Endodermal cell (in vitro differentiated cells): ENCODE data around the gene GALM. TPM values are rescaled to one million over a fixed set of nuclear protein-coding genes. Genes with fewer than 3 reads are reported as not detected.

Source experiments
- DNase-seq: peaks from one replicate; pipeline ENCODE4 v3.0.0-alpha.2; 2017
- H3K27ac ChIP-seq: 2 replicates; pipeline ENCODE4 v1.5.1; 2013; ENCODE audit warnings: mild to moderate bottlenecking, low read depth, low read length, moderate library complexity
- H3K27me3 ChIP-seq: 2 replicates; pipeline ENCODE4 v1.6.1; 2013; ENCODE audit warnings: mild to moderate bottlenecking, low read length, moderate library complexity; ENCODE audit not compliant: insufficient read depth, control insufficient read depth, poor library complexity, severe bottlenecking
- H3K36me3 ChIP-seq: 2 replicates; pipeline ENCODE4 v1.7.0; 2013; ENCODE audit warnings: mild to moderate bottlenecking, low read length, moderate library complexity; ENCODE audit not compliant: control insufficient read depth, insufficient read depth
- H3K4me1 ChIP-seq: one replicate; pipeline ENCODE4 v1.7.0; 2013; ENCODE audit warnings: low read length; ENCODE audit not compliant: control insufficient read depth, insufficient read depth
- H3K4me3 ChIP-seq: 2 replicates; pipeline ENCODE4 v1.5.1; 2013; ENCODE audit warnings: mild to moderate bottlenecking, low read length, moderate library complexity
- H3K9ac ChIP-seq: 2 replicates; pipeline ENCODE4 v1.6.1; 2013; ENCODE audit warnings: mild to moderate bottlenecking, low read length, moderate library complexity; ENCODE audit not compliant: poor library complexity, severe bottlenecking; ENCODE audit errors: extremely low read depth
- H3K9me3 ChIP-seq: 2 replicates; pipeline ENCODE4 v1.6.1; 2013; ENCODE audit warnings: mild to moderate bottlenecking, low read length, moderate library complexity; ENCODE audit not compliant: control insufficient read depth
- H3K27ac Mint-ChIP-seq: 2 replicates; pipeline ENCODE4 v1.8.0; 2020; ENCODE audit warnings: mixed read lengths
- H3K27me3 Mint-ChIP-seq: 2 replicates; pipeline ENCODE4 v1.8.0; 2021; ENCODE audit warnings: mild to moderate bottlenecking, mixed read lengths; ENCODE audit not compliant: insufficient read depth
- H3K36me3 Mint-ChIP-seq: 2 replicates; pipeline ENCODE4 v1.8.0; 2020; ENCODE audit warnings: low read depth, mixed read lengths
- H3K4me1 Mint-ChIP-seq: 2 replicates; pipeline ENCODE4 v1.8.0; 2020; ENCODE audit warnings: mixed read lengths
- H3K4me3 Mint-ChIP-seq: 2 replicates; pipeline ENCODE4 v1.8.0; 2020; ENCODE audit warnings: mild to moderate bottlenecking, moderate library complexity, mixed read lengths
- H3K9me3 Mint-ChIP-seq: 2 replicates; pipeline ENCODE4 v1.8.0; 2020; ENCODE audit warnings: mild to moderate bottlenecking, mixed read lengths
- WGBS, 2 experiments: methylation state at CpG; one replicate each; pipeline versions ENCODE4 v1.1.5 to v1.1.7; 2013; ENCODE audit warnings: missing lambda C conversion rate in 2 of 2, mixed read lengths in 1 of 2; ENCODE audit not compliant: insufficient coverage in 1 of 2, insufficient read length in 1 of 2; 5-methylcytosine and 5-hydroxymethylcytosine counted together
- total RNA-seq, 2 donors: library from RNA; stranded (reverse); fragmentation: NEBNext Ultra II Directional in 1 of 2; extraction: Animal tissue kit (Norgen Biotek cat#: 25700) in 1 of 2; gene quantifications; 2 replicates in 1 of 2; 3 replicates in 1 of 2; pipeline ENCODE4 v1.2.1, GENCODE V29; 2021
- TF ChIP-seq, protein P1 (sequence below): fragments of 200-600 bp; sonication (generic); conservative IDR thresholded peaks from 2 replicates; pipeline ENCODE4 v1.5.0; 2021; ENCODE audit warnings: antibody characterized with exemption, mild to moderate bottlenecking

GALM gene
- total RNA-seq, 2 donors from 2014 or later = 14.2 to 16.2 TPM

DNA sequence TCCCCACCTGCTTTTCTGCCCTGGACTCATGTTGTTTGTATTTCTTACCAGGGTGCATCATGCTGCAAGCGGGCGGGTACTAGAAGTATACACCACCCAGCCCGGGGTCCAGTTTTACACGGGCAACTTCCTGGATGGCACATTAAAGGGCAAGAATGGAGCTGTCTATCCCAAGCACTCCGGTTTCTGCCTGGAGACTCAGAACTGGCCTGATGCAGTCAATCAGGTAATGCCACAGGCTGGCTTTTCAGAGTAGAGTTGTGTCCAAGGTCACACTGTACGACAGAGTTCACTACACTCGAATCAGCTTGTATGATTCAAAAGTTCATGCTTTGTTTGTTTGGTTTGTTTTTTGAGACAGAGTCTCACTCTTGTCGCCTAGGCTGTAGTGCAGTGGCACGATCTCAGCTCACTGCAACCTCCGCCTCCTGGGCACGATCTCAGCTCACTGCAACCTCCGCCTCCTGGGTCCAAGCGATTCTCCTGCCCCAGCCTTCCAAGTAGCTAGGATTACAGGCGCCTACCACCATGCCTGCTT lies 65.8 kb downstream of the GALM start:
- H3K4me1 Mint-ChIP-seq = peaks cover 7% of the 10 kb centered on the region
- no peak overlapping the region for H3K27ac Mint-ChIP-seq

DNA sequence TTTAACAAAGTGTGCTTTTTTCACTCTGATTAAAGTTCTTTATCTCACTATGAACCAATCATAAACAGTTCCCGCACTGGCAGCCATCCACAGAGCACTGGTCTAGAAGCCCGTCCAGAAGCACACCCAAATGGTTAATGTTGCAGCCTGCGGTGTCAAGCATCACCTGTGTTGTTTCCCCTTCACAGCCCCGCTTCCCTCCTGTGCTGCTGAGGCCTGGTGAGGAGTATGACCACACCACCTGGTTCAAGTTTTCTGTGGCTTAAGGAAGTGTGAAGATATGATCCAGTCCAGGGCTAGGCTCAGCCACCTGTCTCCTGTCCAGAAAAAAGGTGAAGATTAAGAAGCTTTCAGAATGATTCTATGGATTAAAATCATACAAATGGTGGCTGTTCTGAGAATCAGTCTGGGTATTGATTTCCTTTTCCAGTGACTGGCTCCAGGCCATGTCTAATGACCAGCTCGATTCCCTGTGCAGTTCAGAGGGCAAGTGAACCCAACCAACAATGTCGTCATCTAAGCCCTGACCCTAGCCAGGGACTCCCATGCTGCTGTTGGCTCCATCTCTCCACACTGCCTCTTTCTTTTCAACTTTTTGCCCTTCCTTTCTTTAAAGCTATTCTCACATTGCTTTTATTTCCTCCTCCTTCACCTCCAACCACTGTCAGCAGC lies 67.5 kb downstream of the GALM start:
- H3K4me3 ChIP-seq = no peak overlapping the region
- WGBS, 2 experiments = 92 to 96% methylated on average over 3 to 6 of the region's 6 CpGs
- Mint-ChIP-seq H3K4me3 (no peak overlapping the region), H3K27ac (peak overlapping the region; percentile 41), H3K9me3 (peaks cover 1% of the 10 kb centered on the region), H3K27me3 (no peaks in the 10 kb centered on the region), H3K36me3 (peaks cover 47% of the 10 kb centered on the region), H3K4me1 (peaks cover 12% of the 10 kb centered on the region)
- no peaks in the 10 kb centered on the region for H3K9me3 ChIP-seq
- H3K4me1 ChIP-seq = no peaks in the 10 kb centered on the region
- no peak for DNase-seq
- H3K9ac ChIP-seq = no peak overlapping the region
- no peak overlapping the region for H3K27ac ChIP-seq
- H3K36me3 ChIP-seq = peaks cover 27% of the 10 kb centered on the region
- H3K27me3 ChIP-seq = no peaks in the 10 kb centered on the region
- TF ChIP-seq, protein P1, sequence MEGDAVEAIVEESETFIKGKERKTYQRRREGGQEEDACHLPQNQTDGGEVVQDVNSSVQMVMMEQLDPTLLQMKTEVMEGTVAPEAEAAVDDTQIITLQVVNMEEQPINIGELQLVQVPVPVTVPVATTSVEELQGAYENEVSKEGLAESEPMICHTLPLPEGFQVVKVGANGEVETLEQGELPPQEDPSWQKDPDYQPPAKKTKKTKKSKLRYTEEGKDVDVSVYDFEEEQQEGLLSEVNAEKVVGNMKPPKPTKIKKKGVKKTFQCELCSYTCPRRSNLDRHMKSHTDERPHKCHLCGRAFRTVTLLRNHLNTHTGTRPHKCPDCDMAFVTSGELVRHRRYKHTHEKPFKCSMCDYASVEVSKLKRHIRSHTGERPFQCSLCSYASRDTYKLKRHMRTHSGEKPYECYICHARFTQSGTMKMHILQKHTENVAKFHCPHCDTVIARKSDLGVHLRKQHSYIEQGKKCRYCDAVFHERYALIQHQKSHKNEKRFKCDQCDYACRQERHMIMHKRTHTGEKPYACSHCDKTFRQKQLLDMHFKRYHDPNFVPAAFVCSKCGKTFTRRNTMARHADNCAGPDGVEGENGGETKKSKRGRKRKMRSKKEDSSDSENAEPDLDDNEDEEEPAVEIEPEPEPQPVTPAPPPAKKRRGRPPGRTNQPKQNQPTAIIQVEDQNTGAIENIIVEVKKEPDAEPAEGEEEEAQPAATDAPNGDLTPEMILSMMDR = no peak

More for the DNA sequence above, 65.8 kb downstream of the GALM start:
- Histone ChIP-seq H3K9ac (no peak overlapping the region), H3K9me3 (no peaks in the 10 kb centered on the region), H3K27me3 (no peaks in the 10 kb centered on the region), H3K4me3 (no peak overlapping the region), H3K27ac (no peak overlapping the region), H3K36me3 (peaks cover 15% of the 10 kb centered on the region), H3K4me1 (no peaks in the 10 kb centered on the region)
- H3K27me3 Mint-ChIP-seq = no peaks in the 10 kb centered on the region
- TF ChIP-seq, protein P1 = no peak
- 87 to 95% methylated on average over 13 to 14 of the region's 14 CpGs for WGBS, 2 experiments
- no peak overlapping the region for H3K4me3 Mint-ChIP-seq
- H3K9me3 Mint-ChIP-seq = no peaks in the 10 kb centered on the region
- peaks cover 36% of the 10 kb centered on the region for H3K36me3 Mint-ChIP-seq
- DNase-seq = no peak

DNA sequence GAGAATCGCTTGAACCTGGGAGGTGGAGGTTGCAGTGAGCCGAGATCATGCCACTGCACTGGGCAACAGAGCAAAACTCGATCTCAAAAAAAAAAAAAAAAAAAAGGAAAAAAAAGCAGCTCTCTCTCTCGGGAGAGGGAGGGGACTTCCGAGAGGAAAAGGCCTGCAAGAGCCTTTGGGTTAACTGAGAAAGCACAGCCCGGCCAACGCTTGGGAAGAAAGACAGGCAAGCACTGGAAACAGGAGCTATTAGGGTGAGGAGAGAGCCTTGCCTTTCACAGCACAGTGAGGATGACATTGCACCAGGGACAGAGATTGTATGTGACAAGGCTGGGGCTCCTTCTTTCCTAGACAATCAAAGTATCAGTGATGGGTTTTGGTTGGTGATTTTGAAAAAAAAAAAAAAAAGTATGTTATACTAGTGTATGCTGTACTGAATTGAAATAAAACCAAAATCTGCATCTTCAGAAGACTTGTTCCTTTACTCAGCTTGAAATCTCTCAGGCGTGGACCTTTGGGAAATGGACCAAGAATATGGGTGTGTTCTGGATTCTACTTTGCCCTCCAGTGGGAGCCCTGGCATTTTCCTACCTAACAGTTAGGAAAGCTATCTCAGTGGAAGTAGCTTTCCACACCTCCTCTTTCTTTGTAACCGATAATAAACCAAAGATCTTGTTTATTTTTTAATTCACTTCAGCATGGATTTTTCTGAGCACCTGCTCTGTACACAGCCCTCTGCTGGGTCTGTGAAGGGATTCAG lies 68.6 kb downstream of the GALM start:
- peaks cover 6% of the 10 kb centered on the region for H3K9me3 ChIP-seq
- H3K27ac Mint-ChIP-seq = no peak overlapping the region
- H3K9me3 Mint-ChIP-seq = peaks cover 9% of the 10 kb centered on the region
- no peak overlapping the region for H3K4me3 Mint-ChIP-seq
- H3K4me1 Mint-ChIP-seq = peaks cover 12% of the 10 kb centered on the region
- DNase-seq = no peak
- no peak overlapping the region for H3K9ac ChIP-seq
- H3K27me3 ChIP-seq = no peaks in the 10 kb centered on the region
- no peak overlapping the region for H3K27ac ChIP-seq
- H3K4me1 ChIP-seq = no peaks in the 10 kb centered on the region
- H3K4me3 ChIP-seq = no peak overlapping the region
- peaks cover 56% of the 10 kb centered on the region for H3K36me3 Mint-ChIP-seq
- TF ChIP-seq, protein P1 = no peak
- no peaks in the 10 kb centered on the region for H3K27me3 Mint-ChIP-seq
- peaks cover 35% of the 10 kb centered on the region for H3K36me3 ChIP-seq
- 87 to 90% methylated on average over 7 to 9 of the region's 9 CpGs for WGBS, 2 experiments
